ENCODE results near the gene ZAP70. TPM values are rescaled to one million over a fixed set of nuclear protein-coding genes. Genes with fewer than 3 reads are reported as not detected.

Gene ZAP70
- total RNA-seq, 4 donors from 2014 or later = 2.6 to 16.1 (median 12.0) TPM

DNA sequence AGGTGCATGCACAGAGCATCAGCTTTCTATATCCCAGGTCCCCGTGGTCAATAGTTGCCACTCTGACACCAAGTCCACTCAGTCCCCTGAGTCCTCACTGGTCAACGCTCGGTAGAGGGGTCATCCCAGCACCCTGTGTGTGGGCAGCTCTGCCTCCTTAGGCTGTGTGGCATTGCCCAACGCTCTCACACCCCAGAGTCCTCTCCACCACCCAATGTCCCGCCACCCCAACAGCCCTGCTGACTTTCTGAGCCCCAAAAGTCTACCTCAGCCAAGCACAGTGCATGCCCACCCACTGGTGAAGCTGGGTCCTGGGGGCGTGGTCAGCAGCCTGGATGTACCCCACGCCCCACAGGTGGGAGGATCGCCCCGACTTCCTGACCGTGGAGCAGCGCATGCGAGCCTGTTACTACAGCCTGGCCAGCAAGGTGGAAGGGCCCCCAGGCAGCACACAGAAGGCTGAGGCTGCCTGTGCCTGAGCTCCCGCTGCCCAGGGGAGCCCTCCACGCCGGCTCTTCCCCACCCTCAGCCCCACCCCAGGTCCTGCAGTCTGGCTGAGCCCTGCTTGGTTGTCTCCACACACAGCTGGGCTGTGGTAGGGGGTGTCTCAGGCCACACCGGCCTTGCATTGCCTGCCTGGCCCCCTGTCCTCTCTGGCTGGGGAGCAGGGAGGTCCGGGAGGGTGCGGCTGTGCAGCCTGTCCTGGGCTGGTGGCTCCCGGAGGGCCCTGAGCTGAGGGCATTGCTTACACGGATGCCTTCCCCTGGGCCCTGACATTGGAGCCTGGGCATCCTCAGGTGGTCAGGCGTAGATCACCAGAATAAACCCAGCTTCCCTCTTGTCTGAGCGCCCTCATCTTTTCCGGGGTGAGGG lies 25.9 kb downstream of the ZAP70 start:
- H3K36me3 ChIP-seq = no peaks in the 10 kb centered on the region
- 81% methylated on average over 19 of the region's 23 CpGs; no CpG with 5 or more reads in 1 of the 2 donors for WGBS, 2 donors (ENCODE audit: low coverage in 1 of 2)
- no peak overlapping the region for H3K27ac ChIP-seq
- DNase-seq = no peak
- intact Hi-C loops (cut with DNase I; ENCODE audit: low total_unique reads) (no loop called here), in situ Hi-C loops (cut with MboI; ENCODE audit: low pct_ligation_motif_present in 1 of 4, low pct_unique_long_range_greater_than_20kb in 1 of 4, low sequenced_read_pairs in 3 of 4) (no loop called here)
- H3K27me3 ChIP-seq = no peaks in the 10 kb centered on the region
- no peak overlapping the region for H3K4me3 ChIP-seq
- peaks cover 0 to 3% (median 0%) of the 10 kb centered on the region in 4 donors for H3K4me1 ChIP-seq
- H3K9me3 ChIP-seq = no peaks in the 10 kb centered on the region
- no peak for TF ChIP-seq POLR2AphosphoS5 (IDR thresholded peaks at IDR 0.05)
- TF ChIP-seq POLR2A (IDR thresholded peaks at IDR 0.05) = no peak
- no peak for TF ChIP-seq EP300 (IDR thresholded peaks at IDR 0.05; ENCODE audit: low read depth)
- TF ChIP-seq, protein P1, sequence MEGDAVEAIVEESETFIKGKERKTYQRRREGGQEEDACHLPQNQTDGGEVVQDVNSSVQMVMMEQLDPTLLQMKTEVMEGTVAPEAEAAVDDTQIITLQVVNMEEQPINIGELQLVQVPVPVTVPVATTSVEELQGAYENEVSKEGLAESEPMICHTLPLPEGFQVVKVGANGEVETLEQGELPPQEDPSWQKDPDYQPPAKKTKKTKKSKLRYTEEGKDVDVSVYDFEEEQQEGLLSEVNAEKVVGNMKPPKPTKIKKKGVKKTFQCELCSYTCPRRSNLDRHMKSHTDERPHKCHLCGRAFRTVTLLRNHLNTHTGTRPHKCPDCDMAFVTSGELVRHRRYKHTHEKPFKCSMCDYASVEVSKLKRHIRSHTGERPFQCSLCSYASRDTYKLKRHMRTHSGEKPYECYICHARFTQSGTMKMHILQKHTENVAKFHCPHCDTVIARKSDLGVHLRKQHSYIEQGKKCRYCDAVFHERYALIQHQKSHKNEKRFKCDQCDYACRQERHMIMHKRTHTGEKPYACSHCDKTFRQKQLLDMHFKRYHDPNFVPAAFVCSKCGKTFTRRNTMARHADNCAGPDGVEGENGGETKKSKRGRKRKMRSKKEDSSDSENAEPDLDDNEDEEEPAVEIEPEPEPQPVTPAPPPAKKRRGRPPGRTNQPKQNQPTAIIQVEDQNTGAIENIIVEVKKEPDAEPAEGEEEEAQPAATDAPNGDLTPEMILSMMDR (IDR thresholded peaks at IDR 0.05) = no peak

GRCh38 chr2:97739893-97740245 lies 26.5 kb downstream of the ZAP70 start:
- in situ Hi-C loops (cut with MboI; ENCODE audit: low pct_ligation_motif_present in 1 of 4, low pct_unique_long_range_greater_than_20kb in 1 of 4, low sequenced_read_pairs in 3 of 4) (no loop called here), intact Hi-C loops (cut with DNase I; ENCODE audit: low total_unique reads) (no loop called here)
- no peak for TF ChIP-seq POLR2AphosphoS5 (IDR thresholded peaks at IDR 0.05)
- no peak for TF ChIP-seq EP300 (IDR thresholded peaks at IDR 0.05; ENCODE audit: low read depth)
- TF ChIP-seq POLR2A (IDR thresholded peaks at IDR 0.05) = no peak
- TF ChIP-seq, protein P1 (IDR thresholded peaks at IDR 0.05) = no peak
- no peak for DNase-seq
- Histone ChIP-seq H3K4me1 (peaks cover 0 to 3% (median 0%) of the 10 kb centered on the region in 4 donors), H3K9me3 (no peaks in the 10 kb centered on the region), H3K36me3 (no peaks in the 10 kb centered on the region), H3K27ac (no peak overlapping the region), H3K4me3 (no peak overlapping the region), H3K27me3 (no peaks in the 10 kb centered on the region)
- WGBS, 2 donors (ENCODE audit: low coverage in 1 of 2) = 62% methylated on average over 5 of the region's 5 CpGs; no CpG with 5 or more reads in 1 of the 2 donors

DNA sequence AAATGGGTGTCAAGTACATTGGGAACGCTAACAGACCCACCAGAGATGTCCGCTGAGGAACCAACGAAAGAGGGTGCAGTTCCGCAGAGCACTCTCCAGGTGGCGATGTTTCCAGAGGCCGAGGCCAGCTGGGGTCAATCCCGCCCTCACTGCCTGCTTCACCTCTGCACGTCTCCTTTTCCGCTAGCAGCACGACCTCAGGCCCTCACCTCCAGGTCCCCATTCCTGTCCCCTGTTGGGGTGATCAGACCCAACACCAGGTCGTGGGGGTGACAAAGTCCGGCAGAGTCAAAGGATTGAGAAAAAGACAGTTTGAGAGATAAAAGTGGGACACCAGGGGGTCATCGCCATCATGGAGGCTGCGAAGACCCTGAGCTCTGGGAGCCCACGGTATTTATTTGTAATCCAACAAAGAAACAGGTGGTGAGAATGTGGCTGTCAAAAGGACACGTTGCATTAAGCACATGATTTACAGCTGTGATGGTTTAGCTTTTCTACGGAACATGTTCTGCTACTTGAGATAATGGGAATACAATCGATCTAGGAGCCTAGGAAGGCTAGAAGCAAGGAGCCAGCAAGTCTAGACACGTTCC lies 27.3 kb downstream of the ZAP70 start:
- 25 to 46% methylated on average over 5 to 19 of the region's 19 CpGs for WGBS, 2 donors (ENCODE audit: low coverage in 1 of 2)

DNA sequence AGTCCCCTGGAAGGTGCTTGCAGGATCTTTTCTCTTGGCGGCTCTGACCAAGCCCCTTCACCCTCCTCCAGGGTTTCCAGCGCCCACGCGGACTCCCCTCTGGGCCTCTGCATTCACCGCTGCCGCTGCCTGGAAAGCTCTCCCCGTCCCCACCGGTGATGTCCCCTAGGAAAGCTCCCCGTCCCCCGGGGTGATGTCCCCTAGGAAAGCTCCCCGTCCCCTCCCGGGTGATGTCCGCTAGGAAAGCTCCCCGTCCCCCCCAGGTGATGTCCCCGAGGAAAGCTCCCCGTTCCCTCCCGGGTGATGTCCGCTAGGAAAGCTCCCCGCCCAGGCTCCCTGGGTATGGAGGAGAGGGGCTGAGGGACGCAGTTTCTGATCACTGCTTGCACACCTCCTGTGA lies 27.9 kb downstream of the ZAP70 start:
- 87 to 100% methylated on average over 1 to 20 of the region's 20 CpGs for WGBS, 2 donors (ENCODE audit: low coverage in 1 of 2)
- TF ChIP-seq POLR2AphosphoS5 (IDR thresholded peaks at IDR 0.05) (no peak), POLR2A (IDR thresholded peaks at IDR 0.05) (no peak), EP300 (IDR thresholded peaks at IDR 0.05; ENCODE audit: low read depth) (no peak)
- TF ChIP-seq, protein P1 (IDR thresholded peaks at IDR 0.05) = no peak
- Histone ChIP-seq H3K9me3 (no peaks in the 10 kb centered on the region), H3K4me3 (no peak overlapping the region), H3K36me3 (no peaks in the 10 kb centered on the region), H3K27ac (no peak overlapping the region), H3K4me1 (peaks cover 0 to 13% (median 5%) of the 10 kb centered on the region in 4 donors), H3K27me3 (no peaks in the 10 kb centered on the region)
- intact Hi-C loops (cut with DNase I; ENCODE audit: low total_unique reads) = no loop called here
- in situ Hi-C loops (cut with MboI; ENCODE audit: low pct_ligation_motif_present in 1 of 4, low pct_unique_long_range_greater_than_20kb in 1 of 4, low sequenced_read_pairs in 3 of 4) = no loop called here
- no peak for DNase-seq

More for the DNA sequence above, 27.3 kb downstream of the ZAP70 start:
- H3K4me1 ChIP-seq = peaks cover 0 to 8% (median 2%) of the 10 kb centered on the region in 4 donors
- peak; percentile 55 for DNase-seq
- H3K27ac ChIP-seq = no peak overlapping the region
- TF ChIP-seq, protein P1 (IDR thresholded peaks at IDR 0.05) = peak; percentile 65 to 80 (median 75)
- TF ChIP-seq POLR2A (IDR thresholded peaks at IDR 0.05) = no peak
- H3K27me3 ChIP-seq = no peaks in the 10 kb centered on the region
- in situ Hi-C loops (cut with MboI; ENCODE audit: low pct_ligation_motif_present in 1 of 4, low pct_unique_long_range_greater_than_20kb in 1 of 4, low sequenced_read_pairs in 3 of 4) (no loop called here), intact Hi-C loops (cut with DNase I; ENCODE audit: low total_unique reads) (no loop called here)
- no peaks in the 10 kb centered on the region for H3K9me3 ChIP-seq
- no peaks in the 10 kb centered on the region for H3K36me3 ChIP-seq
- no peak overlapping the region for H3K4me3 ChIP-seq

Data from transverse colon (tissue), 4 donors.